Activated gamma-delta T cell treated with Interleukin-2 at 50 U/mL for 16 hours (primary cell): ENCODE results near the gene ZC3H12D.
"Not testable (repeated sequence)": the region's sequence is repeated elsewhere in the genome, so short reads cannot be mapped to it uniquely, and the experiment has no call there.

Source experiments
- DNase-seq: peaks from one replicate; pipeline ENCODE4 v3.0.0-alpha.2; 2020

The ZC3H12D gene

GRCh38 chr6:149483334-149483725, 1.5 kb downstream of the ZC3H12D start:
- no peak for DNase-seq

GRCh38 chr6:149482545-149483333, 2.1 kb downstream of the ZC3H12D start:
- DNase-seq: no peak

GRCh38 chr6:149480502-149481280, 4.1 kb downstream of the ZC3H12D start:
- no peak for DNase-seq

GRCh38 chr6:149478631-149479314, 6.0 kb downstream of the ZC3H12D start:
- DNase-seq: no peak

- no peak for DNase-seq
These were observed 7.3 kb downstream of the ZC3H12D start for GRCh38 chr6:149477544-149477943.

- no peak for DNase-seq
These were observed 7.9 kb downstream of the ZC3H12D start for GRCh38 chr6:149476789-149477455.

- DNase-seq: no peak
These were observed 10.5 kb downstream of the ZC3H12D start for GRCh38 chr6:149474108-149474935.

- DNase-seq: no peak
These were observed 11.4 kb downstream of the ZC3H12D start for GRCh38 chr6:149473080-149474052.

GRCh38 chr6:149472241-149472640, 12.6 kb downstream of the ZC3H12D start:
- DNase-seq: no peak

GRCh38 chr6:149471801-149472200, 13.0 kb downstream of the ZC3H12D start:
- DNase-seq: no peak

GRCh38 chr6:149470948-149471347, 13.9 kb downstream of the ZC3H12D start:
- DNase-seq: no peak

GRCh38 chr6:149468179-149468578, 16.6 kb downstream of the ZC3H12D start:
- no peak for DNase-seq

GRCh38 chr6:149467265-149467664, 17.5 kb downstream of the ZC3H12D start:
- no peak for DNase-seq

GRCh38 chr6:149464411-149464810, 20.4 kb downstream of the ZC3H12D start:
- DNase-seq: no peak

GRCh38 chr6:149463781-149464180, 21.0 kb downstream of the ZC3H12D start:
- DNase-seq: no peak

- DNase-seq: not testable (repeated sequence)
These were observed 22.1 kb downstream of the ZC3H12D start for GRCh38 chr6:149462712-149463111.

GRCh38 chr6:149461670-149462069, 23.1 kb downstream of the ZC3H12D start:
- DNase-seq: no peak

- DNase-seq: not testable (repeated sequence)
These were observed 24.6 kb downstream of the ZC3H12D start for GRCh38 chr6:149460249-149460648.

- DNase-seq: no peak
These were observed 25.1 kb downstream of the ZC3H12D start for GRCh38 chr6:149459761-149460160.

GRCh38 chr6:149458806-149459205, 26.0 kb downstream of the ZC3H12D start:
- no peak for DNase-seq

GRCh38 chr6:149458196-149458595, 26.6 kb downstream of the ZC3H12D start:
- no peak for DNase-seq
